ENCODE results near the gene SLC44A4.

The SLC44A4 gene

GRCh38 chr6:31851485-31851832 lies 27.3 kb downstream of the SLC44A4 start:
- Histone ChIP-seq H3K4me3 (ENCODE audit: low read depth in 1 of 2, low read length in 2 of 2) (no peak overlapping the region), H3K27me3 (ENCODE audit: insufficient read depth, low read length, poor library complexity) (no peaks in the 10 kb centered on the region), H3K27ac (ENCODE audit: low read length) (no peak overlapping the region), H3K36me3 (ENCODE audit: insufficient read depth, low read length) (no peaks in the 10 kb centered on the region), H3K9me3 (ENCODE audit: insufficient read depth, low read length, severe bottlenecking) (no peaks in the 10 kb centered on the region), H3K9ac (ENCODE audit: low read depth, low read length) (no peak overlapping the region), H3K4me1 (ENCODE audit: insufficient read depth, low read length) (no peaks in the 10 kb centered on the region), H4K20me1 (ENCODE audit: insufficient read depth, low read length) (no peaks in the 10 kb centered on the region), H2AFZ (ENCODE audit: low read depth, low read length) (no peak overlapping the region), H3K79me2 (ENCODE audit: insufficient read depth, low read length) (no peaks in the 10 kb centered on the region), H3K4me2 (ENCODE audit: insufficient read depth, low read length) (no peak overlapping the region)
- ATAC-seq (ENCODE audit: insufficient read depth, low read depth): no peak
- DNase-seq: no peak
- TF ChIP-seq EZH2 (IDR thresholded peaks at IDR 0.05; ENCODE audit: borderline replicate concordance, low read depth, low read length, severe bottlenecking) (no peak), CTCF (IDR thresholded peaks at IDR 0.05; ENCODE audit: borderline replicate concordance, extremely low read depth, low read length, poor library complexity, severe bottlenecking) (no peak)

DNA sequence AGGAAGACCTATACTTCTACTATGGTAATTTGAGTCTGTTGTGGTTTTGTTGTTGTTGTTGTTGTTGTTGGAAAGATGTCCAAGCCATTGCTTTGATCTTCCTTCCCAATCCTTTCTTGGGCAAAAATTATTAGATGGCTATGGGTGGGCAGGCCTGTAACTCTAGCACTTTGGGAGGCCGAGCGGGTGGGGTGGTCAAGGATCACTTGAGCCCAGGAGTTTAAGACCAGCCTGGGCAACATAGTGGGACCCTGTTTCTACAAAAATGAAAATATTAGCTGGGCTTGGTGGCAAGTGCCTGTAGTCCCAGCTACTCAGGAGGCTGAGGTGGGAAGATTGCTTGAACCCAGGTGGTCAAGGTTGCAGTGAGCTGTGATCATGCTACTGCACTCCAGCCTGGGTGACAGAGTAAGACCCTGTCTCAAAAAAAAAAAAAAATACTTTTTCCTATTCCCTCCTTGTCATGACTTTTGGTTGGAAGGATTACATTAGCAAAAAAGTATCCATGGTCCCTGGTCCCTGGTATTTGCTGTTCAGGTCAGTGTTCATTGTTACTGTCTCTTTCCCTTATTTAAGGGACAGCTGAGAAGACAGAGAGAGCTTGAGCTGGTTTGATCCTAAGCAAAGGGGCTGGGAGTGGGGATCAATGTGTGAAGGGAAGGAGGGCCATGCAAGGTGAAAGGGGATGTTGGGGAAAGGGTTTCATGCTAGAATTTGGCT lies 27.9 kb downstream of the SLC44A4 start:
- no peak overlapping the region for H2AFZ ChIP-seq (ENCODE audit: low read depth, low read length)
- no peak overlapping the region for H3K4me2 ChIP-seq (ENCODE audit: insufficient read depth, low read length)
- no peaks in the 10 kb centered on the region for H3K9me3 ChIP-seq (ENCODE audit: insufficient read depth, low read length, severe bottlenecking)
- TF ChIP-seq EZH2 (IDR thresholded peaks at IDR 0.05; ENCODE audit: borderline replicate concordance, low read depth, low read length, severe bottlenecking): no peak
- TF ChIP-seq CTCF (IDR thresholded peaks at IDR 0.05; ENCODE audit: borderline replicate concordance, extremely low read depth, low read length, poor library complexity, severe bottlenecking): no peak
- H3K4me1 ChIP-seq (ENCODE audit: insufficient read depth, low read length): no peaks in the 10 kb centered on the region
- H3K4me3 ChIP-seq (ENCODE audit: low read depth in 1 of 2, low read length in 2 of 2): no peak overlapping the region
- no peak for ATAC-seq (ENCODE audit: insufficient read depth, low read depth)
- H3K9ac ChIP-seq (ENCODE audit: low read depth, low read length): no peak overlapping the region
- H3K36me3 ChIP-seq (ENCODE audit: insufficient read depth, low read length): no peaks in the 10 kb centered on the region
- H3K79me2 ChIP-seq (ENCODE audit: insufficient read depth, low read length): no peaks in the 10 kb centered on the region
- H3K27me3 ChIP-seq (ENCODE audit: insufficient read depth, low read length, poor library complexity): no peaks in the 10 kb centered on the region
- DNase-seq: no peak
- no peak overlapping the region for H3K27ac ChIP-seq (ENCODE audit: low read length)
- H4K20me1 ChIP-seq (ENCODE audit: insufficient read depth, low read length): no peaks in the 10 kb centered on the region

DNA sequence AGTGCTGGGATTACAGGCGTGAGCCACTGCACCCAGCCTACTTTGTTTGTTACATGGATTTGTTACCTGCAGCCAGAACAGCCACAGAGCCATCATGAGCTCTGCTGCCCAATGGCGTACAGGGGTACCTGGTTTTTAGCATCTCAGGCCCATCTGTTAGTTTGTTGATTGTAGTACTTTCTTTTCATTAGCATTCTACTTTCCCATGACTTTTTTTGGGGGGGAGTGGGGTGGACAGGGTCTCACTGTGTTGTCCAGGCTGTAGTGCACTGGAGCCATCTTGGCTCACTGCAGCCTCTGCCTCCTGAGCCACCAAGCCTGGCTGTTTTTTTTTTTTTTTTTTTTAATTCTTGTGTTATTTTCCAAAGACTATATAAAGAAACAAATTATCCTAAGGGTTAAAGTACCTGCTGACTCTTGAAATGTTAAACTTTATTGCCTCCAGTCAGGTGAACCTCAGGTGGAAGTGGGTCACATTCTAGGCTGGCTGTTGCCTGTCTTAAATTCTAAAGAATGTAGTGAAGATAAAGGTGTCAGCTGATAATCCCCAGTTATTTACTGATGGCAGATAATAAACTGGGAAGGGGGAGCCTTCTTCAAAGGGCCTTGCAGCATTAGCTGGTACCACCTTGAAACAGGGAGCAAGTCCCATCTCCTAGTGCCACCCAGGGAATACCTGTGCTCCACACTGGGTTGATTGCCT lies 31.4 kb downstream of the SLC44A4 start:
- no peak for DNase-seq

More for the DNA sequence above, 31.4 kb downstream of the SLC44A4 start:
- Histone ChIP-seq H2AFZ (ENCODE audit: low read depth, low read length) (no peak overlapping the region), H3K27ac (ENCODE audit: low read length) (no peak overlapping the region), H3K9ac (ENCODE audit: low read depth, low read length) (no peak overlapping the region), H4K20me1 (ENCODE audit: insufficient read depth, low read length) (no peaks in the 10 kb centered on the region), H3K4me1 (ENCODE audit: insufficient read depth, low read length) (no peaks in the 10 kb centered on the region), H3K36me3 (ENCODE audit: insufficient read depth, low read length) (no peaks in the 10 kb centered on the region), H3K27me3 (ENCODE audit: insufficient read depth, low read length, poor library complexity) (no peaks in the 10 kb centered on the region), H3K4me3 (ENCODE audit: low read depth in 1 of 2, low read length in 2 of 2) (no peak overlapping the region), H3K4me2 (ENCODE audit: insufficient read depth, low read length) (no peak overlapping the region), H3K9me3 (ENCODE audit: insufficient read depth, low read length, severe bottlenecking) (no peaks in the 10 kb centered on the region), H3K79me2 (ENCODE audit: insufficient read depth, low read length) (no peaks in the 10 kb centered on the region)
- TF ChIP-seq CTCF (IDR thresholded peaks at IDR 0.05; ENCODE audit: borderline replicate concordance, extremely low read depth, low read length, poor library complexity, severe bottlenecking) (no peak), EZH2 (IDR thresholded peaks at IDR 0.05; ENCODE audit: borderline replicate concordance, low read depth, low read length, severe bottlenecking) (no peak)
- no peak for ATAC-seq (ENCODE audit: insufficient read depth, low read depth)

Measured in DND-41 (cell line).